OCI-LY3 (cell line): ENCODE results near the gene PBRM1.
"Not testable (repeated sequence)": the region's sequence is repeated elsewhere in the genome, so short reads cannot be mapped to it uniquely, and the experiment has no call there.

Experiments used
- CTCF ChIP-seq: fragments of 200-600, 300-600 bp; sonication (generic); IDR thresholded peaks from 2 replicates; pipeline ENCODE4 v1.5.1; 2014; ENCODE audit warnings: antibody characterized with exemption, low read length, low read depth
- EZH2phosphoT487 ChIP-seq: fragments of 200-600 bp; shearing (Covaris generic); IDR thresholded peaks from 2 replicates; pipeline ENCODE4 v1.6.1; 2018; ENCODE audit warnings: antibody characterized with exemption, mixed run types, low read depth

- TF ChIP-seq CTCF, EZH2phosphoT487: not testable (repeated sequence)
These were observed 159.1 kb downstream of the PBRM1 start for GRCh38 chr3:52526671-52527038.
